GM12892 (cell line): ENCODE results near the gene CLDN25.
"Not testable (repeated sequence)": the region's sequence is repeated elsewhere in the genome, so short reads cannot be mapped to it uniquely, and the experiment has no call there.

Experiments used
- DNase-seq: peaks from one replicate; pipeline ENCODE4 v3.0.0; 2011; ENCODE audit not compliant: insufficient read length
- FAIRE-seq: peaks from 2 replicates; lab custom pipeline; 2011; peaks lifted over from hg19 to GRCh38; lab: Jason Lieb, UNC
- POLR2A ChIP-seq: IDR thresholded peaks from 2 replicates; pipeline ENCODE4 v1.6.1; 2011; ENCODE audit warnings: low read depth, low read length, control low read depth
- POLR2AphosphoS5 ChIP-seq: IDR thresholded peaks from 2 replicates; pipeline ENCODE4 v1.6.1; 2011; ENCODE audit warnings: low read depth, low read length, control low read depth
- TAF1 ChIP-seq: IDR thresholded peaks from 2 replicates; pipeline ENCODE4 v1.6.1; 2011; ENCODE audit warnings: low read depth, mild to moderate bottlenecking, control low read depth, low read length, borderline replicate concordance

The CLDN25 gene

DNA sequence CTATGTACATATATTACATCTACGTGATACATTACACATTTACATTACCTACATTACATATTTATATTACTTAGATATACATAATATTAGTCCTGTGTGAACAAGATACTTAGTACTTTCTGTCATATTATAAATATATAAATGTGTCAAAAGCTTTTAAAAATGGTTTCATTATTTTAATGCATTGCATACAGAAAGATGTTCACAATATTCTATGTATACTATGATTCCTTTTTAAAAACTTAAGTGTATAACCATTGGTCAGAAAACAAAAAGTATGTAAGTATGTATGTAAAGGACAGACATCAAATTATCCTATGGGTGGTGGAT, 5.5 kb upstream of the CLDN25 start:
- FAIRE-seq (no peak), DNase-seq (no peak)
- TF ChIP-seq TAF1 = no peak
- TF ChIP-seq POLR2AphosphoS5 = no peak
- no peak for TF ChIP-seq POLR2A

DNA sequence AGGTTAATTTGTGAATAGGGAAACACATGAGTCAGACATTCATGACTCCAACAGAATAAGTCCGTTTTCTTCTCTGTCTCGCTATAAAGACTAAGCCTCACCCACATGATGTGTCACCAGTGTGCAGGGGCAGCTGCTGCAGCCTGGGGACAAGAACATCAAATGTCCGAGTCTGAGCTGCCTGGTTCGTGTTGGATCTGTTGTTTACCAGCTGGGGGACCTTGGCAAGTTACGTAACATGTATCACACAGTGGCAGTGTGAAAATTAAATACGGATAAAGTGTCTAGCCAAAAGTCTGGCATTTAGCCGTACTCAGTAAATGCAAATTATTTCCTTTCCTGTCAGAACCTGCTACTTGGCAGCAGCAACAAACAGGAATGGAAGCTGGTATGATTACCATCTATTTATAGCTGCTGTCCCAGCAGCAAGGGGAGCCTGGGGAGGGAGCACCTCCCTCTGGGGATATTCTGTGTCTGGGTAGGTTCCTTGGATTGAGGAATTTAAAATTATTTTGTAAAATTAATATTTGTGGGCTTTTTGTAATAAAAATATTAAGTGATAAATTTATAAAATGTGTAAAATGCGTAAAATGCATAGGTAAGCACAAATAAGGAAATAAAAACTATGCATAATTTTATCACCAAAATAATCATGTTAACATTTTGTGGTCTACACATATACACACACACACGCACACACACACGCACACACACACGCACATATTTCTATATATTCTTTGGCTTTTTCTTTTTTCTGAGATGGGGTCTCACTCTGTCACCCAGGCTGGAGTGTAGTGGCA, 1.3 kb upstream of the CLDN25 start:
- FAIRE-seq = peak; percentile 21

DNA sequence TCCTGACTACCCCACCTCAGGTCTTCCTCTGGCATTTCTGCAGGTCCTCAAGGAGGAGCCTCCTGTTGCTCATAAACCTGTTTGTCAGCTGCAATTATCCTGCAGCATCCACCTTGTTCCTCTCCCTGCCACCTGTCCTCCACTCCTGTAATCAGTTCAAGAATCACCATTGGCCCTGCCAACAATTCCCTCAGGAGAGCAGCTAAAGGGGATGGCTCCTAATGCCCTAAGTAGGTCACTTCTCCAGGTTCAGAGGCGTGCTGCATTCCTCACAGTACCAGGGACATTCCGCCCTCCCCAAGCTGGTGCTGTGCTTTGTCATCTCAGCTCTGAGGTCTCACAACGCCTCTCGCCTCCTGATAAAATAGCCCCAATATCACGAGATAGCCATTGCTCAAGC, 2.1 kb downstream of the CLDN25 start:
- DNase-seq = no peak
- TF ChIP-seq POLR2A (no peak), POLR2AphosphoS5 (no peak), TAF1 (no peak)
- no peak for FAIRE-seq

More for the DNA sequence above, 1.3 kb upstream of the CLDN25 start:
- no peak for DNase-seq
- TF ChIP-seq POLR2AphosphoS5 (no peak), TAF1 (no peak), POLR2A (no peak)

DNA sequence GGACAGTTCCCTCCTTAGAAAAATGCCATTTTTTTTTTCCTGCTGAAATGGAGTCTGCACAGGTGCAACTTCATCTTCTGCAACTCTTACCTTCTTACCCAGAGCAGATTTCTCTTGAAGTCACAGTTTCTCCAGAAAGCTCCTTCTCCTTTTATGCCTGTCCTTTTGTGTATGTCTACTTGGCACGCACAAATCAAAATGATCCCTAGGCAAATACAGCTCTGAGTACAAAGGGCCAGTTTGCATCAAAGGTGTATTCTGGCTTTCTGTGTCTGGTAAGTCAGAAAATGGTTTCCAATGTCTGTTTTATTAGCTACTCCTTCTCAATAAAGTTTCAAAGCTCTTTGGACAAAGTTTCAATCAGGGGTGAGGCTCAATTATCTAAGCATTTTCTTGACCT, 2.5 kb downstream of the CLDN25 start:
- TF ChIP-seq POLR2AphosphoS5 = no peak
- no peak for TF ChIP-seq TAF1
- TF ChIP-seq POLR2A = no peak
- FAIRE-seq (no peak), DNase-seq (no peak)

GRCh38 chr11:113789016-113789415, 9.4 kb downstream of the CLDN25 start:
- not testable (repeated sequence) for DNase-seq, FAIRE-seq

- no peak for DNase-seq
- no peak for FAIRE-seq
- TF ChIP-seq TAF1 (no peak), POLR2AphosphoS5 (no peak)
These were observed 10.2 kb downstream of the CLDN25 start for GRCh38 chr11:113789675-113790320.

GRCh38 chr11:113796663-113797259, 17.2 kb downstream of the CLDN25 start:
- DNase-seq = no peak
- TF ChIP-seq TAF1 = no peak
- no peak for TF ChIP-seq POLR2AphosphoS5
- TF ChIP-seq POLR2A = no peak
- peak; percentile 92 for FAIRE-seq

GRCh38 chr11:113802621-113803020, 23.0 kb downstream of the CLDN25 start:
- DNase-seq = no peak
- TF ChIP-seq TAF1 = no peak
- no peak for TF ChIP-seq POLR2A
- TF ChIP-seq POLR2AphosphoS5 = no peak
- FAIRE-seq = no peak

DNA sequence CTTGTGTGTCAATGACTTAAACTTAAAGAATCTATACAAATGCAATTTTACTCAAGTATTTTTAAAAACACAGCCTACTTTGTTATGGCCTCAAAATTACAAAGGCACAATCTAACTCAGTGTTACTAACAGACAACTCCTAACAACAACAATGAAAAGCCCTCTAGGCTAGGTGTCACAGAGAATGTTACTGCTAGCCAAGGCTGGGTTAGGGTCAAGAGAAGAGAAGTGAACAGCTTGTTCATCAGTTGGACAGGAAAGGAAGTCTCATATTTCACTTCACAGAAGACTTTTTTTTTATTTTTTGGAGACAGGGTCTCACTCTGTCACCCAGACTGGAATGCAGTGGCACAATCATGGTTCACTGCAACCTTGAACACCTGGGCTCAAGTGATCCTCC, 26.0 kb downstream of the CLDN25 start:
- TF ChIP-seq POLR2A (no peak), TAF1 (no peak), POLR2AphosphoS5 (no peak)
- DNase-seq = no peak
- FAIRE-seq = no peak

GRCh38 chr11:113806406-113806805, 26.8 kb downstream of the CLDN25 start:
- FAIRE-seq (peak; percentile 67), DNase-seq (no peak)
- TF ChIP-seq POLR2A (no peak), TAF1 (no peak), POLR2AphosphoS5 (no peak)

DNA sequence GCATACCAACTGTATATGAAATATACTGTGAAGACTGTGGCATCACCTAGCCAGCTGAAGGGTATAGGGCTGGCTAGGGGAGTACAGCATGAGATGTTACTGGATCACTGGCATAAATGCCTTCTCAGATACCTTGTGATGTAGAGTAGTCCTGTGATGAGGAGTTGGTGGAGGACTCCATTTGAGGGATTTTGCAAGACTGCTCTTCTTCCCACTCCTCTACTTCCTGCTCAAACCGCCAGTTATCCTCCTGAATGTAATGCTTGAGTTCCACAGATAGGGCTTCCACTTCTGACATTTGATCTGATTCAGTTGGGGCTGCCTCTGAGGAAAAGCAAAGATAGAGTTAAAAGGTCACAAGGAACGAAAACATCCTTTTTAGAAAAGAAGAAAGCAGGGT, 29.3 kb downstream of the CLDN25 start:
- TF ChIP-seq POLR2A = no peak
- no peak for TF ChIP-seq POLR2AphosphoS5
- TF ChIP-seq TAF1 = no peak
- no peak for DNase-seq
- FAIRE-seq = no peak

DNA sequence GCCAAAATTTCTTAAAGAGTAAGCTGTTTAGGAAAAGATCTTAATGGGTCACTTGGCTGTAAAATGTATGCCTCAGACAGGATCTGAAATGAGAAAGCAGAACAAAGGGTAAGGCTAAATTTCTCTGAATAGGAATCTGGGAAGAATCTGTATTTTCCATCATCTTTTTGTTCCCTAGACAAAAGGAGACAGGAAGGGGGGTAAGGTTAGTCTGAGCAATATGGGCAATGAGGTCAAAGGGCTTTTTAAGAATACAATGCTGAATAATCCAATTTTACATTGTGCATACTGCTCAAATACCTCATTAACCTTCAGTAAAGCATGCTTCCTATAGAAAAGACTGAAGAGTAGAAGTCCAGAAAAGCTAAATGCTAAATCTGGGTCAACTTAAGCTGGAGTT, 34.6 kb downstream of the CLDN25 start:
- FAIRE-seq = peak; percentile 27
- TF ChIP-seq TAF1 = no peak
- TF ChIP-seq POLR2A = no peak
- no peak for TF ChIP-seq POLR2AphosphoS5
- DNase-seq = no peak
